PC-9 (cell line): Measurements from ENCODE around the gene SGPL1. TPM values are rescaled to one million over a fixed set of nuclear protein-coding genes. Genes with fewer than 3 reads are reported as not detected.
A peak's percentile ranks its signal among the peaks of the same experiment; 100 is the strongest.

Source experiments
- BruUV-seq: library from RNA; stranded (reverse); fragments of 400-500 nt; replicated peaks from 2 replicates; lab custom pipeline; 2021; lab: Mats Ljungman, UMichigan
- CTCF ChIA-PET: fragments of 300-600 bp; sonication (Branson Sonifier 250); formaldehyde crosslinking; loops from one replicate; lab custom pipeline; 2022; ENCODE audit warnings: antibody characterized with exemption; lab: Charles Lee
- POLR2A ChIA-PET: fragments of 300-600 bp; sonication (Branson Sonifier 250); formaldehyde crosslinking; loops from one replicate; lab custom pipeline; 2022; ENCODE audit warnings: antibody characterized with exemption; ENCODE audit not compliant: unreplicated experiment; lab: Charles Lee
- DNase-seq, 2 experiments: peaks; one replicate each; pipeline versions ENCODE4 v3.0.0 to v3.0.0-alpha.2; 2015 to 2022; ENCODE audit warnings: mixed read lengths in 1 of 2
- H2AFZ ChIP-seq: fragments of 200-600 bp; sonication (generic); 2 replicates; pipeline ENCODE4 v1.8.1; 2017; ENCODE audit warnings: antibody characterized with exemption
- H3F3A ChIP-seq: fragments of 200-600 bp; sonication (generic); 2 replicates; pipeline ENCODE4 v1.8.1; 2017; ENCODE audit warnings: antibody characterized with exemption, mild to moderate bottlenecking, low read depth; ENCODE audit not compliant: insufficient read depth
- H3K27ac ChIP-seq: fragments of 200-600 bp; sonication (generic); 2 replicates; pipeline ENCODE4 v1.6.1; 2016; ENCODE audit warnings: mixed run types
- H3K27me3 ChIP-seq: fragments of 200-600 bp; sonication (generic); 2 replicates; pipeline ENCODE4 v1.6.1; 2016; ENCODE audit warnings: low read depth, mixed run types; ENCODE audit not compliant: insufficient read depth
- H3K36me3 ChIP-seq: fragments of 200-600 bp; sonication (generic); 2 replicates; pipeline ENCODE4 v1.6.1; 2016; ENCODE audit warnings: low read depth, mixed run types
- H3K4me1 ChIP-seq: fragments of 200-600 bp; sonication (generic); replicated peaks from 2 replicates; pipeline ENCODE4 v1.6.1; 2016; ENCODE audit warnings: mixed run types; ENCODE audit not compliant: insufficient read depth
- H3K4me2 ChIP-seq: fragments of 200-600 bp; sonication (generic); 2 replicates; pipeline ENCODE4 v1.6.1; 2017; ENCODE audit warnings: mixed run types
- H3K4me3 ChIP-seq: fragments of 200-600 bp; sonication (generic); 2 replicates; pipeline ENCODE4 v1.6.1; 2016; ENCODE audit warnings: mixed run types
- H3K79me2 ChIP-seq: fragments of 200-600 bp; sonication (generic); 2 replicates; pipeline ENCODE4 v1.6.1; 2017; ENCODE audit warnings: low read depth, mixed run types
- H3K9me2 ChIP-seq: fragments of 200-600 bp; sonication (generic); 2 replicates; pipeline ENCODE4 v1.8.1; 2017; ENCODE audit warnings: mild to moderate bottlenecking; ENCODE audit not compliant: insufficient read depth
- H3K9me3 ChIP-seq: fragments of 200-600 bp; sonication (generic); 2 replicates; pipeline ENCODE4 v1.8.1; 2016; ENCODE audit warnings: low read depth; ENCODE audit not compliant: insufficient read depth
- H4K20me1 ChIP-seq: fragments of 200-600 bp; sonication (generic); 2 replicates; pipeline ENCODE4 v1.8.1; 2017; ENCODE audit not compliant: insufficient read depth
- EZH2 ChIP-seq: fragments of 200-600 bp; sonication (generic); IDR thresholded peaks from 2 replicates; pipeline ENCODE4 v1.8.0; 2017; ENCODE audit warnings: antibody characterized with exemption, low read depth
- intact Hi-C: fragments of 100-400 bp; cut with micrococcal nuclease; formaldehyde crosslinking; loops from one replicate; pipeline ENCODE4 v1.10.0; 2022; ENCODE audit not compliant: unreplicated experiment
- total RNA-seq: library from RNA; stranded (reverse); gene quantifications from 2 replicates; pipeline ENCODE4 v1.2.3, GENCODE V29; 2021
- TF ChIP-seq, protein P1 (sequence below): fragments of 200-600 bp; sonication (generic); conservative IDR thresholded peaks from 2 replicates; pipeline ENCODE4 v1.6.1; 2017; ENCODE audit warnings: mixed run types, antibody characterized with exemption, mild to moderate bottlenecking, moderate library complexity

The SGPL1 gene
- total RNA-seq, 1 experiment from 2014 or later, result 96.9 TPM

DNA sequence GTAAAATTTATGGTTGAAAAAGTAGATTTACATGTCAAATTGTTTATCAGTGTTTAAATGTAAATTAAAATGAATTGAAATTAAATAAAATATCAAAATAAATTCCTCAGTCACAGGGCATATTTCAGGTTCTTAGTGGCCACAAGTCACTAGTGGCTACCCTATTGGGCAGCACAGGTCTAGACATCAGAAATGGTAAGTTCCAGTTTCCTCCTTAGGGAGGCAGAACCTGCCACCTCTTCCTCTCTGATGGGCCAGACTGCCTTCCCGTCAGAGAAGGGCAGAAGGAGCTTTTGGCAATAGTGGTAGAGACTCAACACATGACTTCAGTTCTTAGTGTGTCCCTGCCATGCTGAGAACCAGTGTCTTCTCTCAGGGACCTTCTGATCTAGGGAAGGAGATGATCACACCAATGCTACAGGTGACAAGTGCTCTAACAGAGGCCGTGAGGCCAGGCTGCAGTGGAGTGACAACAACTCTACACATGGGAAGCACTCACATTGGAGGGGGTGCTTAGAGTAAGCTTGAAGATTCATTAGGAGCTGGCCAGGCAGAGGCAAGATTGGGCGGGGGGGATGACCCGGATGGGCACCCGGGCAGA lies 87.0 kb downstream of the SGPL1 start:
- Histone ChIP-seq H3K27ac (no peak overlapping the region), H3K36me3 (no peaks in the 10 kb centered on the region), H3K4me2 (no peak overlapping the region), H3K9me2 (no peaks in the 10 kb centered on the region), H3K27me3 (peaks cover 21% of the 10 kb centered on the region; the same call in 1 of the 2 replicates), H3K79me2 (no peaks in the 10 kb centered on the region), H3K9me3 (no peaks in the 10 kb centered on the region), H3K4me1 (0 out of 2 replicates have a peak, but pooled peaks cover 5% of the 10 kb centered on the region), H3F3A (no peaks in the 10 kb centered on the region; the same call in 1 of the 2 replicates), H2AFZ (no peak overlapping the region), H3K4me3 (no peak overlapping the region), H4K20me1 (no peaks in the 10 kb centered on the region)
- ChIA-PET POLR2A (no interaction called here), CTCF (interaction anchor here (0.6 to 1.6 kb wide), 5 partner anchors 36 to 429 kb away, joined by 3 to 4 read pairs (median 3); no protein-coding TSS in a partner anchor)
- intact Hi-C loops, result loop anchor here (1.0 to 5.0 kb wide), 3 partner anchors 305 to 383 kb away; no protein-coding TSS in a partner anchor
- no peak for DNase-seq
- BruUV-seq, result no TSS peak
- TF ChIP-seq, protein P1, sequence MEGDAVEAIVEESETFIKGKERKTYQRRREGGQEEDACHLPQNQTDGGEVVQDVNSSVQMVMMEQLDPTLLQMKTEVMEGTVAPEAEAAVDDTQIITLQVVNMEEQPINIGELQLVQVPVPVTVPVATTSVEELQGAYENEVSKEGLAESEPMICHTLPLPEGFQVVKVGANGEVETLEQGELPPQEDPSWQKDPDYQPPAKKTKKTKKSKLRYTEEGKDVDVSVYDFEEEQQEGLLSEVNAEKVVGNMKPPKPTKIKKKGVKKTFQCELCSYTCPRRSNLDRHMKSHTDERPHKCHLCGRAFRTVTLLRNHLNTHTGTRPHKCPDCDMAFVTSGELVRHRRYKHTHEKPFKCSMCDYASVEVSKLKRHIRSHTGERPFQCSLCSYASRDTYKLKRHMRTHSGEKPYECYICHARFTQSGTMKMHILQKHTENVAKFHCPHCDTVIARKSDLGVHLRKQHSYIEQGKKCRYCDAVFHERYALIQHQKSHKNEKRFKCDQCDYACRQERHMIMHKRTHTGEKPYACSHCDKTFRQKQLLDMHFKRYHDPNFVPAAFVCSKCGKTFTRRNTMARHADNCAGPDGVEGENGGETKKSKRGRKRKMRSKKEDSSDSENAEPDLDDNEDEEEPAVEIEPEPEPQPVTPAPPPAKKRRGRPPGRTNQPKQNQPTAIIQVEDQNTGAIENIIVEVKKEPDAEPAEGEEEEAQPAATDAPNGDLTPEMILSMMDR, result no peak
- TF ChIP-seq EZH2, result no peak

DNA sequence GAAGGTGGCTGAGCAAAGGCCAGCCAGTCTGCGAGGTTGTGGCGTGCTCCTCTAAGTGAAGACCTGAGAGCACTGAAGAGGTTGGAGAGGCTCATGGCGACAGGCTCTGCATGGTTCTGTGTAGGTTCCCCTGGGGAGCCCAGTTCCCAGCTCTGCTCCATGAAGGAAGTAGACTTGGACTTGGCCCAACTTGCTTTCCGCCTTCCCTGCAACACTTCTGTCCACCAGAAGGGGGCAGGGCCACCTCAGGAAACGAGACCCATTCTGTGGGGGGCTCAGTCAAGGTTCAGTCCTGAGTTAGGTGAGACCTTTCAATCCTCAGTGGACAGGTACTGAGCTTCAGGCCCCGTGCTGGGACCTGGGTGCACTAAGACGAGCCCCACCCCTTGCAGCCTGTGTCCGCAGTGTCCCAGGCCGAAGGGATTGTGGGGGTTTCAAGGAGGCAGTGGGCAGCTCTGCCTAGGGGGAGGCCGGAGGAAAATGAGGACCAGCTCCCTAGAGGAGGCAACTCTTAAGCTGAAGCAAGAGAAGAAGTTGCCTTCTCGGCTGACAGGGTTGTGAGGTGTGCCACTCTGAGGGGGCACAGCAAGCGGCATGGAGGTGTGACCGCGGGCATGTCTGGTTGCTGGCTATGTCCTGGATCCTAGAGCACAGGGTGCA lies 87.6 kb downstream of the SGPL1 start:
- peak in 1 of 2 experiments; percentile 55 for DNase-seq
- no peaks in the 10 kb centered on the region for H3K9me3 ChIP-seq
- no peak overlapping the region for H3K27ac ChIP-seq
- H3K4me1 ChIP-seq, result 0 out of 2 replicates have a peak, but pooled peaks cover 5% of the 10 kb centered on the region
- TF ChIP-seq, protein P1, result peak; percentile 99
- no peak for TF ChIP-seq EZH2
- H3K36me3 ChIP-seq, result no peaks in the 10 kb centered on the region
- no TSS peak for BruUV-seq
- CTCF ChIA-PET, result interaction anchor here (0.6 to 1.6 kb wide), 5 partner anchors 36 to 428 kb away, joined by 3 to 4 read pairs (median 3); no protein-coding TSS in a partner anchor
- H3K27me3 ChIP-seq, result peaks cover 28% of the 10 kb centered on the region; the same call in 1 of the 2 replicates
- H4K20me1 ChIP-seq, result no peaks in the 10 kb centered on the region
- no peaks in the 10 kb centered on the region for H3K79me2 ChIP-seq
- H3K4me3 ChIP-seq, result no peak overlapping the region
- POLR2A ChIA-PET, result no interaction called here
- H3K9me2 ChIP-seq, result no peaks in the 10 kb centered on the region
- no peak overlapping the region for H3K4me2 ChIP-seq
- H3F3A ChIP-seq, result no peaks in the 10 kb centered on the region; the same call in 1 of the 2 replicates
- H2AFZ ChIP-seq, result no peak overlapping the region
- intact Hi-C loops, result loop anchor here (1.0 to 5.0 kb wide), 3 partner anchors 304 to 382 kb away; no protein-coding TSS in a partner anchor

DNA sequence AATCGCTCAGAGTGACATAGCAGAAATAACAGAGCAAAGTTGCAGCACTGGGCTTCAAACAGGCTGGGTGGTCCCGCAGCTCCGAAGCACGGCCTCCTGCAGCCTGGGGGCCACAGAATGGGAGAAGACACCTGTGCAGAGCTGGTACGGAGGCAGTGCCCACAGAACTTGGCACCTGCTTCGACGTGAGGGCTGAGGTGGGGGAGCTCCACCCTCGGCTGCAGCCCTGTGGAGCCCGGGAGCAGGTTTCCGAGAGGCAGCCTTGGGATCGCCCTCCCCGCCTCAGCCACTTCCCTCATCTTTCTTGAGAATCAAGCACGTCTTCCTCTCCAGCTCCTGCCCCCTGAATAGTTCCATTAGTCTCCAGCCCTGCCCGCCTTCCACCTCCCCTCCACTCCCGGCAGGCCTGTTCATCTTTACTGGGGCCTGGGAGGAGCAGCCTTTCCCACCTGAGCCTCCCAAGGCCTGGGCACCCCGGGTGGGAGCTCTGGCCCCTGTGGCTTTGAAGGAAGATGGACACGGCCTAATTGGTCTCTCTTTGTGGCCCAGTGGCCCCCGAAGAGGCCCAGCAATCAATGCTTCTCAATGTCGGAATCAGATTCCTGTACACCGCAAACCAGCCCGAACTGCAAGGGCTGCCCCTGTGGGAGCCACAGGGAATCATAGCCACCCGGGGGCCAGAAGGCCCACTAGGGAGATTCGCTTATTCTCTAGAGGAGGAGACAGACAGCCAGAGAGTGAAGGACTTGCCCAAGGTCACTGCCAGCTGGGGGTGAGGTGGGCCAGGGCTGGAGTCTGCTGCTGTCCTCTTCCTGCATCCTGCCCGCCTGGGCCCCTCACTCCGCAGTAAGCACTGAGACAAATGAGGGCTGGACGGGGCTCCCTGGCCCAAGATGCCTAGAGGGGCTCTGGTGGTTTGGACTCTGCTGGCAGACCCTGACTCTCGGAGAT lies 89.6 kb downstream of the SGPL1 start:
- no TSS peak for BruUV-seq

More for the DNA sequence above, 89.6 kb downstream of the SGPL1 start:
- Histone ChIP-seq H3K4me3 (no peak overlapping the region), H3K27me3 (peaks cover 32% of the 10 kb centered on the region; the same call in 1 of the 2 replicates), H2AFZ (no peak overlapping the region), H3K4me2 (no peak overlapping the region), H3K79me2 (no peaks in the 10 kb centered on the region), H3F3A (no peaks in the 10 kb centered on the region), H4K20me1 (no peaks in the 10 kb centered on the region), H3K36me3 (no peaks in the 10 kb centered on the region), H3K9me3 (no peaks in the 10 kb centered on the region), H3K4me1 (no peaks in the 10 kb centered on the region), H3K9me2 (no peaks in the 10 kb centered on the region), H3K27ac (no peak overlapping the region)
- intact Hi-C loops, result no loop called here
- TF ChIP-seq, protein P1, result no peak
- TF ChIP-seq EZH2, result no peak
- no peak for DNase-seq
- ChIA-PET POLR2A (no interaction called here), CTCF (interaction anchor here (1.5 kb wide), 1 partner anchor 303 kb away, joined by 4 read pairs; no protein-coding TSS in a partner anchor)
